Panc1 (cell line): Measurements from ENCODE around the gene CCDC9B.

ENCODE experiments used
- CTCF ChIP-seq: fragments of 450-650 bp; IDR thresholded peaks from 2 replicates; pipeline ENCODE4 v1.5.1; 2017; ENCODE audit warnings: mild to moderate bottlenecking
- SIN3A ChIP-seq: IDR thresholded peaks from 2 replicates; pipeline ENCODE4 v1.6.1; 2012; ENCODE audit warnings: low read depth, mild to moderate bottlenecking, low read length, moderate library complexity, borderline replicate concordance; ENCODE audit not compliant: insufficient read depth
- TCF7L2 ChIP-seq: IDR thresholded peaks from 2 replicates; pipeline ENCODE4 v1.6.1; 2011; ENCODE audit warnings: mild to moderate bottlenecking, low read depth, low read length, inconsistent platforms

DNA sequence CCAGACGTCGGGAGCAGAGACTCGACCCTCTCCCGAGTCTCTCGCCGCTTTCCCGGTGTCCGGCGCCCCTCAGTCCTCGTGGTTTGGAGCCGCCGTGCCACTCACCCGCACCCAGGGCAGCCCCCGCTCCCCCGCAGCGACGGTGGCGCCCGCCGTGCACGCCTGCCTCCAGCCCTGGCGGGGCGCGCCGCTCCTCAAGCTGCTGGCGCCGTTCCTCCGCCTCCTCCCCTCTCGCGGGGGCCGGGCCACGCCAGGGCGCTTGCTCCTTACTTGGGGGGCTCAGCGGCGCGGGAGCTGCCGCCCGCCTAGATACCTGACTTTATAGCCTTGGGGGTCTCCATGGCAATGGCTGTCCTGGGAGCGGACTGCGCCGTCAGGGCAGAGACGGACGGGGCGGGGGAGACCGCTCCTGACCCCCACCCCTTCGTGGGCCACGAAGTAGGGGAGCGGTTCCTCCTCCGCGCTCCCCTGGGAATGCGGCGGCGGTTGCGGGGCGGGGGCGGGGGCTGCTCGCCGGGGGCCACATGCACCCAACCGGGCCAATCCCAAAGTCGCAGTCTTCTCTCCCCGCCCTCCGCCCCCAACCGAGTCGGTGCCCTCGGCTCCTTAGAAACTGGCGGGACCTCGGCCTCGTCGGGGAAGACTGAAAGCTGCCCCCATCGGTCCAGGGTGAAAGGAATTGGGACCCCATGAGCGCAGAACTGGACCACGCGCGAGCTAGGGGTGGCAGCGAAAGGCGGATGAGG, 57.7 kb downstream of the CCDC9B start, which contains the start of gene ANKRD63:
- no peak for TF ChIP-seq CTCF
- no peak for TF ChIP-seq TCF7L2
- TF ChIP-seq SIN3A = no peak
